GM23338 (cell line): ENCODE results near the gene ABCD2. TPM values are rescaled to one million over a fixed set of nuclear protein-coding genes. Genes with fewer than 3 reads are reported as not detected.

Source experiments
- ATAC-seq: fragments of 200-7000 bp; cut with Tn5 transposase; 3 replicates; pipeline ENCODE4 v1.9.1; 2020
- DNase-seq: peaks from one replicate; pipeline ENCODE4 v3.0.0-alpha.2; 2015; ENCODE audit warnings: low spot score
- H2AFZ ChIP-seq: fragments of 200-600 bp; sonication (generic); 2 replicates; pipeline ENCODE4 v1.8.0; 2016; ENCODE audit warnings: antibody characterized with exemption, mild to moderate bottlenecking, moderate library complexity
- H3F3A ChIP-seq: fragments of 200-600 bp; sonication (generic); replicated peaks from 2 replicates; pipeline ENCODE4 v1.8.0; 2017; ENCODE audit warnings: antibody characterized with exemption, mixed run types, low read depth
- H3K27ac ChIP-seq: fragments of 200-600 bp; sonication (generic); 2 replicates; pipeline ENCODE4 v1.6.1; 2016; ENCODE audit warnings: low read depth
- H3K27me3 ChIP-seq: fragments of 200-600 bp; sonication (generic); 2 replicates; pipeline ENCODE4 v1.8.0; 2016; ENCODE audit warnings: mild to moderate bottlenecking, mixed run types, moderate library complexity; ENCODE audit not compliant: insufficient read depth
- H3K36me3 ChIP-seq: fragments of 200-600 bp; sonication (generic); 2 replicates; pipeline ENCODE4 v1.8.0; 2016; ENCODE audit warnings: mild to moderate bottlenecking; ENCODE audit not compliant: insufficient read depth
- H3K4me1 ChIP-seq: fragments of 200-600 bp; sonication (generic); 2 replicates; pipeline ENCODE4 v1.8.0; 2016; ENCODE audit warnings: mild to moderate bottlenecking, moderate library complexity; ENCODE audit not compliant: insufficient read depth
- H3K4me2 ChIP-seq: fragments of 200-600 bp; sonication (generic); 2 replicates; pipeline ENCODE4 v1.7.1; 2017; ENCODE audit warnings: mixed run types
- H3K4me3 ChIP-seq: fragments of 200-600 bp; sonication (generic); 2 replicates; pipeline ENCODE4 v1.6.1; 2016; ENCODE audit warnings: mixed run types
- H3K79me2 ChIP-seq: fragments of 200-600 bp; sonication (generic); replicated peaks from 2 replicates; pipeline ENCODE4 v1.8.0; 2017; ENCODE audit warnings: mild to moderate bottlenecking; ENCODE audit not compliant: insufficient read depth
- H3K9me2 ChIP-seq: fragments of 200-600 bp; sonication (generic); 2 replicates; pipeline ENCODE4 v1.8.0; 2017; ENCODE audit not compliant: insufficient read depth
- H4K20me1 ChIP-seq: fragments of 200-600 bp; sonication (generic); replicated peaks from 2 replicates; pipeline ENCODE4 v1.8.0; 2017; ENCODE audit warnings: mild to moderate bottlenecking; ENCODE audit not compliant: insufficient read depth
- H3K27ac Mint-ChIP-seq: 2 replicates; pipeline ENCODE4 v1.8.0; 2020; ENCODE audit warnings: inconsistent platforms, mild to moderate bottlenecking, moderate library complexity, mixed read lengths
- H3K27me3 Mint-ChIP-seq: 3 replicates; pipeline ENCODE4 v1.8.0; 2022; ENCODE audit warnings: low read depth, mild to moderate bottlenecking, moderate library complexity, mixed read lengths, inconsistent platforms; ENCODE audit not compliant: insufficient read depth, poor library complexity
- H3K36me3 Mint-ChIP-seq: 3 replicates; pipeline ENCODE4 v1.8.0; 2021; ENCODE audit warnings: low read depth, mild to moderate bottlenecking, inconsistent platforms, moderate library complexity, mixed read lengths
- H3K4me1 Mint-ChIP-seq: 3 replicates; pipeline ENCODE4 v1.8.0; 2020; ENCODE audit warnings: mild to moderate bottlenecking, inconsistent platforms, mixed read lengths
- H3K4me3 Mint-ChIP-seq: 3 replicates; pipeline ENCODE4 v1.8.0; 2021; ENCODE audit warnings: moderate library complexity, mild to moderate bottlenecking, inconsistent platforms, mixed read lengths
- H3K9me3 Mint-ChIP-seq: 3 replicates; pipeline ENCODE4 v1.8.0; 2020; ENCODE audit warnings: moderate library complexity, mild to moderate bottlenecking, inconsistent platforms, mixed read lengths
- CREB1 ChIP-seq: fragments of 250-450 bp; sonication (Bioruptor Pico); IDR thresholded peaks from 2 replicates; pipeline ENCODE4 v1.5.0; 2020; ENCODE audit warnings: low read depth, mild to moderate bottlenecking, moderate library complexity
- CTCF ChIP-seq, 2 experiments: fragments of 200-600 bp in 1 of 2; sonication (generic) in 1 of 2; conservative IDR thresholded peaks; 2 replicates each; pipeline versions ENCODE4 v1.5.1 to v1.6.1; 2016 to 2017; ENCODE audit warnings: antibody characterized with exemption in 2 of 2, low read depth in 2 of 2, mild to moderate bottlenecking in 2 of 2, moderate library complexity in 1 of 2
- ETS1 ChIP-seq: IDR thresholded peaks from 2 replicates; pipeline ENCODE4 v1.6.1; 2016; ENCODE audit warnings: antibody characterized with exemption
- EZH2 ChIP-seq: fragments of 200-600 bp; sonication (generic); IDR thresholded peaks from one replicate; pipeline ENCODE4 v1.8.0; 2017; ENCODE audit warnings: antibody characterized with exemption, mild to moderate bottlenecking, low read depth; ENCODE audit not compliant: unreplicated experiment
- EZH2phosphoT487 ChIP-seq: fragments of 200-600 bp; sonication (generic); IDR thresholded peaks from one replicate; pipeline ENCODE4 v1.8.1; 2018; ENCODE audit warnings: antibody characterized with exemption; ENCODE audit not compliant: unreplicated experiment
- JUNB ChIP-seq: IDR thresholded peaks from one replicate; pipeline ENCODE4 v1.6.1; 2016; ENCODE audit warnings: antibody characterized with exemption; ENCODE audit not compliant: unreplicated experiment
- NANOG ChIP-seq: IDR thresholded peaks from 2 replicates; pipeline ENCODE4 v1.6.1; 2016; ENCODE audit warnings: antibody characterized with exemption, borderline replicate concordance
- POLR2AphosphoS5 ChIP-seq: IDR thresholded peaks from 2 replicates; pipeline ENCODE4 v1.6.1; 2016; ENCODE audit warnings: antibody characterized with exemption, low read depth
- REST ChIP-seq: IDR thresholded peaks from one replicate; pipeline ENCODE4 v1.6.1; 2018; ENCODE audit warnings: antibody characterized with exemption; ENCODE audit not compliant: unreplicated experiment
- STAT1 ChIP-seq: IDR thresholded peaks from one replicate; pipeline ENCODE4 v1.6.1; 2016; ENCODE audit warnings: antibody characterized with exemption; ENCODE audit not compliant: unreplicated experiment
- ZNF114 ChIP-seq: fragments of 250-450 bp; sonication (Bioruptor Pico); IDR thresholded peaks from 2 replicates; pipeline ENCODE4 v1.5.0; 2020; ENCODE audit warnings: mild to moderate bottlenecking, moderate library complexity
- ZNF331 ChIP-seq: fragments of 250-450 bp; sonication (Bioruptor Pico); IDR thresholded peaks from 2 replicates; pipeline ENCODE4 v1.5.0; 2020; ENCODE audit warnings: low read depth, mild to moderate bottlenecking, moderate library complexity
- polyA plus RNA-seq: library from polyadenylated mRNA; unstranded; fragments of >200 nt; fragmentation: Nextera tagmentation; extraction: Ambion mirVana; gene quantifications from 2 replicates; pipeline ENCODE4 v1.2.1, GENCODE V29; 2016
- total RNA-seq: library from RNA; depleted of rRNA; stranded (reverse); fragments of >200 nt; shearing (Covaris generic); gene quantifications from 2 replicates; pipeline ENCODE4 v1.2.3, GENCODE V29; 2014
- TF ChIP-seq, protein P1 (sequence below): fragments of 250-450 bp; sonication (Bioruptor Pico); IDR thresholded peaks from 2 replicates; pipeline ENCODE4 v1.5.0; 2020; ENCODE audit warnings: mild to moderate bottlenecking, moderate library complexity

The ABCD2 gene
- total and polyA plus RNA-seq, 2 experiments from 2014 or later = not detected

- Mint-ChIP-seq H3K9me3 (no peaks in the 10 kb centered on the region), H3K27me3 (no peaks in the 10 kb centered on the region), H3K36me3 (no peaks in the 10 kb centered on the region), H3K4me3 (no peak overlapping the region), H3K27ac (no peak overlapping the region), H3K4me1 (peaks cover 8% of the 10 kb centered on the region; the same call in 2 of the 3 replicates)
- no peak for TF ChIP-seq ZNF331
- TF ChIP-seq STAT1 = no peak
- no peak for TF ChIP-seq NANOG
- TF ChIP-seq EZH2 = no peak
- TF ChIP-seq ETS1 = no peak
- TF ChIP-seq ZNF114 (CRISPR knock-in tag) = no peak
- no peak for TF ChIP-seq CREB1 (CRISPR knock-in tag)
- no peak for TF ChIP-seq JUNB
- TF ChIP-seq, protein P1, sequence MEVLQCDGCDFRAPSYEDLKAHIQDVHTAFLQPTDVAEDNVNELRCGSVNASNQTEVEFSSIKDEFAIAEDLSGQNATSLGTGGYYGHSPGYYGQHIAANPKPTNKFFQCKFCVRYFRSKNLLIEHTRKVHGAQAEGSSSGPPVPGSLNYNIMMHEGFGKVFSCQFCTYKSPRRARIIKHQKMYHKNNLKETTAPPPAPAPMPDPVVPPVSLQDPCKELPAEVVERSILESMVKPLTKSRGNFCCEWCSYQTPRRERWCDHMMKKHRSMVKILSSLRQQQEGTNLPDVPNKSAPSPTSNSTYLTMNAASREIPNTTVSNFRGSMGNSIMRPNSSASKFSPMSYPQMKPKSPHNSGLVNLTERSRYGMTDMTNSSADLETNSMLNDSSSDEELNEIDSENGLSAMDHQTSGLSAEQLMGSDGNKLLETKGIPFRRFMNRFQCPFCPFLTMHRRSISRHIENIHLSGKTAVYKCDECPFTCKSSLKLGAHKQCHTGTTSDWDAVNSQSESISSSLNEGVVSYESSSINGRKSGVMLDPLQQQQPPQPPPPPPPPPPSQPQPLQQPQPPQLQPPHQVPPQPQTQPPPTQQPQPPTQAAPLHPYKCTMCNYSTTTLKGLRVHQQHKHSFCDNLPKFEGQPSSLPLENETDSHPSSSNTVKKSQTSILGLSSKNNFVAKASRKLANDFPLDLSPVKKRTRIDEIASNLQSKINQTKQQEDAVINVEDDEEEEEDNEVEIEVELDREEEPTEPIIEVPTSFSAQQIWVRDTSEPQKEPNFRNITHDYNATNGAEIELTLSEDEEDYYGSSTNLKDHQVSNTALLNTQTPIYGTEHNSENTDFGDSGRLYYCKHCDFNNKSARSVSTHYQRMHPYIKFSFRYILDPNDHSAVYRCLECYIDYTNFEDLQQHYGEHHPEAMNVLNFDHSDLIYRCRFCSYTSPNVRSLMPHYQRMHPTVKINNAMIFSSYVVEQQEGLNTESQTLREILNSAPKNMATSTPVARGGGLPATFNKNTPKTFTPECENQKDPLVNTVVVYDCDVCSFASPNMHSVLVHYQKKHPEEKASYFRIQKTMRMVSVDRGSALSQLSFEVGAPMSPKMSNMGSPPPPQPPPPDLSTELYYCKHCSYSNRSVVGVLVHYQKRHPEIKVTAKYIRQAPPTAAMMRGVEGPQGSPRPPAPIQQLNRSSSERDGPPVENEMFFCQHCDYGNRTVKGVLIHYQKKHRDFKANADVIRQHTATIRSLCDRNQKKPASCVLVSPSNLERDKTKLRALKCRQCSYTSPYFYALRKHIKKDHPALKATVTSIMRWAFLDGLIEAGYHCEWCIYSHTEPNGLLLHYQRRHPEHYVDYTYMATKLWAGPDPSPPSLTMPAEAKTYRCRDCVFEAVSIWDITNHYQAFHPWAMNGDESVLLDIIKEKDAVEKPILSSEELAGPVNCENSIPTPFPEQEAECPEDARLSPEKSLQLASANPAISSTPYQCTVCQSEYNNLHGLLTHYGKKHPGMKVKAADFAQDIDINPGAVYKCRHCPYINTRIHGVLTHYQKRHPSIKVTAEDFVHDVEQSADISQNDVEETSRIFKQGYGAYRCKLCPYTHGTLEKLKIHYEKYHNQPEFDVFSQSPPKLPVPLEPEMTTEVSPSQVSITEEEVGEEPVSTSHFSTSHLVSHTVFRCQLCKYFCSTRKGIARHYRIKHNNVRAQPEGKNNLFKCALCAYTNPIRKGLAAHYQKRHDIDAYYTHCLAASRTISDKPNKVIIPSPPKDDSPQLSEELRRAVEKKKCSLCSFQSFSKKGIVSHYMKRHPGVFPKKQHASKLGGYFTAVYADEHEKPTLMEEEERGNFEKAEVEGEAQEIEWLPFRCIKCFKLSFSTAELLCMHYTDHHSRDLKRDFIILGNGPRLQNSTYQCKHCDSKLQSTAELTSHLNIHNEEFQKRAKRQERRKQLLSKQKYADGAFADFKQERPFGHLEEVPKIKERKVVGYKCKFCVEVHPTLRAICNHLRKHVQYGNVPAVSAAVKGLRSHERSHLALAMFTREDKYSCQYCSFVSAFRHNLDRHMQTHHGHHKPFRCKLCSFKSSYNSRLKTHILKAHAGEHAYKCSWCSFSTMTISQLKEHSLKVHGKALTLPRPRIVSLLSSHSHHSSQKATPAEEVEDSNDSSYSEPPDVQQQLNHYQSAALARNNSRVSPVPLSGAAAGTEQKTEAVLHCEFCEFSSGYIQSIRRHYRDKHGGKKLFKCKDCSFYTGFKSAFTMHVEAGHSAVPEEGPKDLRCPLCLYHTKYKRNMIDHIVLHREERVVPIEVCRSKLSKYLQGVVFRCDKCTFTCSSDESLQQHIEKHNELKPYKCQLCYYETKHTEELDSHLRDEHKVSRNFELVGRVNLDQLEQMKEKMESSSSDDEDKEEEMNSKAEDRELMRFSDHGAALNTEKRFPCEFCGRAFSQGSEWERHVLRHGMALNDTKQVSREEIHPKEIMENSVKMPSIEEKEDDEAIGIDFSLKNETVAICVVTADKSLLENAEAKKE (CRISPR knock-in tag) = no peak
- no peak for TF ChIP-seq EZH2phosphoT487
- no peak for TF ChIP-seq REST
- no peak for TF ChIP-seq CTCF (conservative IDR thresholded peaks at IDR 0.05; ENCODE audit: low read depth in 2 of 2)
- no peak for TF ChIP-seq POLR2AphosphoS5
- H3F3A ChIP-seq = no peaks in the 10 kb centered on the region
- H3K4me3 ChIP-seq = no peak overlapping the region
- ATAC-seq (no peak), DNase-seq (no peak)
- no peaks in the 10 kb centered on the region for H3K27me3 ChIP-seq
- H3K4me2 ChIP-seq = no peak overlapping the region
- H4K20me1 ChIP-seq = no peaks in the 10 kb centered on the region
- no peak overlapping the region for H2AFZ ChIP-seq
- H3K79me2 ChIP-seq = no peaks in the 10 kb centered on the region
- H3K9me2 ChIP-seq = no peaks in the 10 kb centered on the region
- no peaks in the 10 kb centered on the region for H3K36me3 ChIP-seq
- no peak overlapping the region for H3K27ac ChIP-seq
- no peaks in the 10 kb centered on the region for H3K4me1 ChIP-seq
Measured at GRCh38 chr12:39603065-39603464, 16.5 kb downstream of the ABCD2 start.
